ENCODE results near the gene TSNAXIP1. TPM values are rescaled to one million over a fixed set of nuclear protein-coding genes. Genes with fewer than 3 reads are reported as not detected.

TSNAXIP1 gene
- total RNA-seq, 1 experiment from 2014 or later, result 1.9 TPM

- Histone ChIP-seq H3K27ac (no peak overlapping the region), H3K27me3 (ENCODE audit: insufficient read depth, low read depth) (no peaks in the 10 kb centered on the region), H3K4me3 (no peak overlapping the region), H3K4me2 (no peak overlapping the region), H3K9me2 (ENCODE audit: insufficient read depth) (no peaks in the 10 kb centered on the region), H3F3A (ENCODE audit: insufficient read depth, low read depth) (no peaks in the 10 kb centered on the region), H3K9me3 (ENCODE audit: insufficient read depth, low read depth) (no peaks in the 10 kb centered on the region), H3K4me1 (replicated peaks; ENCODE audit: insufficient read depth) (peaks cover 8% of the 10 kb centered on the region), H3K79me2 (ENCODE audit: low read depth) (peaks cover 57% of the 10 kb centered on the region), H3K36me3 (ENCODE audit: low read depth) (peaks cover 6% of the 10 kb centered on the region; the same call in 1 of the 2 replicates), H2AFZ (no peak overlapping the region), H4K20me1 (ENCODE audit: insufficient read depth) (no peaks in the 10 kb centered on the region; the same call in 1 of the 2 replicates)
- ChIA-PET CTCF (no interaction called here), POLR2A (ENCODE audit: unreplicated experiment) (no interaction called here)
- BruUV-seq (replicated peaks), result no TSS peak
- intact Hi-C loops (cut with micrococcal nuclease; ENCODE audit: unreplicated experiment), result no loop called here
- no peak for TF ChIP-seq EZH2 (IDR thresholded peaks at IDR 0.05; ENCODE audit: low read depth)
- TF ChIP-seq CTCF (conservative IDR thresholded peaks at IDR 0.05), result no peak
- DNase-seq, result no peak
Measured at GRCh38 chr16:67801883-67802282, 4.8 kb upstream of the TSNAXIP1 start.

- TF ChIP-seq EZH2 (IDR thresholded peaks at IDR 0.05; ENCODE audit: low read depth), result no peak
- no peak for TF ChIP-seq CTCF (conservative IDR thresholded peaks at IDR 0.05)
- DNase-seq, result no peak
- peaks cover 5% of the 10 kb centered on the region; the same call in 1 of the 2 replicates for H3F3A ChIP-seq (ENCODE audit: insufficient read depth, low read depth)
- intact Hi-C loops (cut with micrococcal nuclease; ENCODE audit: unreplicated experiment), result no loop called here
- no peaks in the 10 kb centered on the region for H3K9me3 ChIP-seq (ENCODE audit: insufficient read depth, low read depth)
- peaks cover 14% of the 10 kb centered on the region for H3K4me1 ChIP-seq (replicated peaks; ENCODE audit: insufficient read depth)
- no peaks in the 10 kb centered on the region; the same call in 1 of the 2 replicates for H4K20me1 ChIP-seq (ENCODE audit: insufficient read depth)
- no peak overlapping the region for H3K4me2 ChIP-seq
- H3K27me3 ChIP-seq (ENCODE audit: insufficient read depth, low read depth), result no peaks in the 10 kb centered on the region
- H3K4me3 ChIP-seq, result no peak overlapping the region
- BruUV-seq (replicated peaks), result no TSS peak
- H3K27ac ChIP-seq, result no peak overlapping the region
- H3K9me2 ChIP-seq (ENCODE audit: insufficient read depth), result no peaks in the 10 kb centered on the region
- H2AFZ ChIP-seq, result no peak overlapping the region
- ChIA-PET CTCF (no interaction called here), POLR2A (ENCODE audit: unreplicated experiment) (interaction anchor here (0.6 kb wide), 2 partner anchors 7 to 1163 kb away, joined by 3 to 4 read pairs; no protein-coding TSS in a partner anchor)
- H3K36me3 ChIP-seq (ENCODE audit: low read depth), result peaks cover 6% of the 10 kb centered on the region; the same call in 1 of the 2 replicates
- H3K79me2 ChIP-seq (ENCODE audit: low read depth), result peaks cover 57% of the 10 kb centered on the region
Measured at GRCh38 chr16:67803894-67804293, 2.8 kb upstream of the TSNAXIP1 start.

- H3K4me1 ChIP-seq (replicated peaks; ENCODE audit: insufficient read depth), result peaks cover 14% of the 10 kb centered on the region
- H2AFZ ChIP-seq, result no peak overlapping the region
- no peak overlapping the region for H3K27ac ChIP-seq
- no peak for TF ChIP-seq EZH2 (IDR thresholded peaks at IDR 0.05; ENCODE audit: low read depth)
- no peak for TF ChIP-seq CTCF (conservative IDR thresholded peaks at IDR 0.05)
- H3K36me3 ChIP-seq (ENCODE audit: low read depth), result peaks cover 6% of the 10 kb centered on the region; the same call in 1 of the 2 replicates
- ChIA-PET CTCF (interaction anchor here (0.6 kb wide), 1 partner anchor 243 kb away, joined by 7 read pairs; no protein-coding TSS in a partner anchor), POLR2A (ENCODE audit: unreplicated experiment) (no interaction called here)
- peaks cover 5% of the 10 kb centered on the region; the same call in 1 of the 2 replicates for H3F3A ChIP-seq (ENCODE audit: insufficient read depth, low read depth)
- H3K4me2 ChIP-seq, result peak overlapping the region; percentile 92
- no peaks in the 10 kb centered on the region for H3K9me3 ChIP-seq (ENCODE audit: insufficient read depth, low read depth)
- no TSS peak for BruUV-seq (replicated peaks)
- peak overlapping the region; percentile 86 for H3K4me3 ChIP-seq
- no peaks in the 10 kb centered on the region for H3K9me2 ChIP-seq (ENCODE audit: insufficient read depth)
- H4K20me1 ChIP-seq (ENCODE audit: insufficient read depth), result no peaks in the 10 kb centered on the region; the same call in 1 of the 2 replicates
- intact Hi-C loops (cut with micrococcal nuclease; ENCODE audit: unreplicated experiment), result loop anchor here (5.0 kb wide), 2 partner anchors 42 to 283 kb away; partner anchors contain the start of genes CENPT and NUTF2
- no peak for DNase-seq
- no peaks in the 10 kb centered on the region for H3K27me3 ChIP-seq (ENCODE audit: insufficient read depth, low read depth)
- H3K79me2 ChIP-seq (ENCODE audit: low read depth), result peaks cover 53% of the 10 kb centered on the region
Measured at GRCh38 chr16:67804853-67805542, 1.7 kb upstream of the TSNAXIP1 start.
